ENCODE data around the gene TRPV4. TPM values are rescaled to one million over a fixed set of nuclear protein-coding genes. Genes with fewer than 3 reads are reported as not detected.

The TRPV4 gene
- total RNA-seq, 1 experiment from 2014 or later = 3.1 TPM

DNA sequence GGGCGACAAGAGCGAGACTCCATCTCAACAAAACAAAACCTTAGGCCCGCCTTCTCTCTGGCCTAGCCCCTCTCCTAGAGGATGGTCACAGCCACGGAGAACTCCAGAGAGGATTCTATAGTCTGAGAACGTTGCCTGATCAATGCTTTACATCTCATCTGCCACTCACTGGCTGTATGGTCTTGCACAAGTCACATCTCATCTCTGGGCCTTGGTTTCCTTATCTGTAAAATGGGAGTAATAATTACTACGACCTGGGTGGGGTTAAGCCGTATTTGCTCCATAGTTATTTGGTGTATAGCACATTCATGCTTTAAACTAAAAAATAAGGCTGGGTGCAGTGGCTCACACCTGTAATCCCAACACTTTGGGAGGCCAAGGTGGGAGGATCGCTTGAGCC is 8.5 kb downstream of the TRPV4 start:
- BruUV-seq (replicated peaks) = no TSS peak
- no peak for TF ChIP-seq EZH2 (IDR thresholded peaks at IDR 0.05; ENCODE audit: low read depth)
- TF ChIP-seq, protein P1, sequence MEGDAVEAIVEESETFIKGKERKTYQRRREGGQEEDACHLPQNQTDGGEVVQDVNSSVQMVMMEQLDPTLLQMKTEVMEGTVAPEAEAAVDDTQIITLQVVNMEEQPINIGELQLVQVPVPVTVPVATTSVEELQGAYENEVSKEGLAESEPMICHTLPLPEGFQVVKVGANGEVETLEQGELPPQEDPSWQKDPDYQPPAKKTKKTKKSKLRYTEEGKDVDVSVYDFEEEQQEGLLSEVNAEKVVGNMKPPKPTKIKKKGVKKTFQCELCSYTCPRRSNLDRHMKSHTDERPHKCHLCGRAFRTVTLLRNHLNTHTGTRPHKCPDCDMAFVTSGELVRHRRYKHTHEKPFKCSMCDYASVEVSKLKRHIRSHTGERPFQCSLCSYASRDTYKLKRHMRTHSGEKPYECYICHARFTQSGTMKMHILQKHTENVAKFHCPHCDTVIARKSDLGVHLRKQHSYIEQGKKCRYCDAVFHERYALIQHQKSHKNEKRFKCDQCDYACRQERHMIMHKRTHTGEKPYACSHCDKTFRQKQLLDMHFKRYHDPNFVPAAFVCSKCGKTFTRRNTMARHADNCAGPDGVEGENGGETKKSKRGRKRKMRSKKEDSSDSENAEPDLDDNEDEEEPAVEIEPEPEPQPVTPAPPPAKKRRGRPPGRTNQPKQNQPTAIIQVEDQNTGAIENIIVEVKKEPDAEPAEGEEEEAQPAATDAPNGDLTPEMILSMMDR (conservative IDR thresholded peaks at IDR 0.05) = no peak
- H3K4me2 ChIP-seq = no peak overlapping the region
- H3K4me3 ChIP-seq = no peak overlapping the region
- H3K36me3 ChIP-seq (ENCODE audit: low read depth) = no peaks in the 10 kb centered on the region
- H3K9me2 ChIP-seq (ENCODE audit: insufficient read depth) = no peaks in the 10 kb centered on the region
- no peak overlapping the region for H2AFZ ChIP-seq
- H4K20me1 ChIP-seq (ENCODE audit: insufficient read depth) = no peaks in the 10 kb centered on the region
- no peak for DNase-seq
- no peak overlapping the region for H3K27ac ChIP-seq
- no peaks in the 10 kb centered on the region for H3K79me2 ChIP-seq (ENCODE audit: low read depth)
- H3K27me3 ChIP-seq (ENCODE audit: insufficient read depth, low read depth) = no peaks in the 10 kb centered on the region
- intact Hi-C loops (cut with micrococcal nuclease; ENCODE audit: unreplicated experiment) = no loop called here
- peaks cover 9% of the 10 kb centered on the region for H3F3A ChIP-seq (ENCODE audit: insufficient read depth, low read depth)
- peaks cover 15% of the 10 kb centered on the region for H3K4me1 ChIP-seq (replicated peaks; ENCODE audit: insufficient read depth)
- POLR2A ChIA-PET (ENCODE audit: unreplicated experiment) = no interaction called here
- H3K9me3 ChIP-seq (ENCODE audit: insufficient read depth, low read depth) = no peaks in the 10 kb centered on the region
- CTCF ChIA-PET = interaction anchor here (0.6 kb wide), 1 partner anchor 10 kb away, joined by 11 read pairs; no protein-coding TSS in a partner anchor

DNA sequence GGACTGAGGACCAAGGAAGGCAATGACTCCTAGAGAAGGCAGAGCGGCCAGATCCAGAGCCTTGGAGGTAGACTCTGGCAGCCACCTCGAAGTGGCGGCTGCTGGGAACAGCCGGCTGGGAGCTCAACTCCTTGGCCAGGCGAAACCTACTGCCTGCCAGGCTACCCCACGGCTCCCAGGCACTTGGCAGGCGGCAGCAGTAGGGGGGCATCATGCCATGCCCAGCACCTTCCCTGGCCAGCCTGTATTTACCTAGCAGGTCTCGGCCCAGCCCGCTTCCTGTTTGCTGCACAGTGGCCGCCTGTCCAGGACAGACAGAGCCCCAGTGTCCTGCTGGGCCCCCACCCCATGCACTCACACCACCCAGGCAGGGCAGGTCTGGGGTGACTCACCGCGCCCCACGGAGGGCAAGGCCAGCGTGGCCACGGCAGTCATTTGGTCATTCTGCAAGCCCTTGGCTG is 10.2 kb downstream of the TRPV4 start:
- Histone ChIP-seq H3K4me1 (replicated peaks; ENCODE audit: insufficient read depth) (peaks cover 26% of the 10 kb centered on the region), H3K4me3 (no peak overlapping the region), H3K36me3 (ENCODE audit: low read depth) (no peaks in the 10 kb centered on the region), H3F3A (ENCODE audit: insufficient read depth, low read depth) (peaks cover 18% of the 10 kb centered on the region), H3K27me3 (ENCODE audit: insufficient read depth, low read depth) (no peaks in the 10 kb centered on the region), H2AFZ (no peak overlapping the region), H3K9me2 (ENCODE audit: insufficient read depth) (no peaks in the 10 kb centered on the region), H3K4me2 (peak overlapping the region; percentile 45), H3K79me2 (ENCODE audit: low read depth) (no peaks in the 10 kb centered on the region), H3K9me3 (ENCODE audit: insufficient read depth, low read depth) (no peaks in the 10 kb centered on the region), H4K20me1 (ENCODE audit: insufficient read depth) (no peaks in the 10 kb centered on the region), H3K27ac (no peak overlapping the region)
- peak; percentile 41 to 79 for DNase-seq
- POLR2A ChIA-PET (ENCODE audit: unreplicated experiment) = interaction anchor here (0.6 kb wide), 1 partner anchor 260 kb away, joined by 3 read pairs; no protein-coding TSS in a partner anchor
- BruUV-seq (replicated peaks) = no TSS peak
- intact Hi-C loops (cut with micrococcal nuclease; ENCODE audit: unreplicated experiment) = loop anchor here (2.0 kb wide), 1 partner anchor 18 kb away; no protein-coding TSS in a partner anchor
- CTCF ChIA-PET = interaction anchor here (0.5 kb wide), 1 partner anchor 1110 kb away, joined by 3 read pairs; no protein-coding TSS in a partner anchor
- no peak for TF ChIP-seq EZH2 (IDR thresholded peaks at IDR 0.05; ENCODE audit: low read depth)
- TF ChIP-seq, protein P1 (conservative IDR thresholded peaks at IDR 0.05) = no peak

DNA sequence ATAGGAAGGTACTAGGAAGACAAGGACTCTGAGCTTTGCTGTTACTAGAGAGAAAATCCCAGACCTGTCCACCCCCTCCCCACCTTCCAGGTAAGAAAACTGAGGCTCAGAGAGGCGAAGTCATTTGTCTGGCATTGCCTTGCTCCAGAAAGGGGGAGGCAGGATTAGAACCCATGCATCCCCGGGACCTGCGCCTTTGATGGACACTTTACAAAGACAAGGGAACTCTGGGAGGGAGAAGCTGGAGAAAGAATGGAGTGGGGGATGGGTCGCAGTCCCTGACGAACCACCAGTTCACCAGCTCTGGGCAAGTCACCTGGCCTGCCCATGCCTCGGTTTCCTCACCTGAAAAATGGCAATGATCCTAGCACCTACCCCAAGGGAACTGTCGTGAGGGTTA is 10.8 kb downstream of the TRPV4 start:
- Histone ChIP-seq H3K36me3 (ENCODE audit: low read depth) (no peaks in the 10 kb centered on the region), H2AFZ (no peak overlapping the region), H3K27me3 (ENCODE audit: insufficient read depth, low read depth) (no peaks in the 10 kb centered on the region), H3K27ac (no peak overlapping the region), H4K20me1 (ENCODE audit: insufficient read depth) (no peaks in the 10 kb centered on the region), H3K4me2 (peak overlapping the region; percentile 45), H3K4me3 (no peak overlapping the region), H3K4me1 (replicated peaks; ENCODE audit: insufficient read depth) (peaks cover 26% of the 10 kb centered on the region), H3F3A (ENCODE audit: insufficient read depth, low read depth) (peaks cover 18% of the 10 kb centered on the region), H3K79me2 (ENCODE audit: low read depth) (no peaks in the 10 kb centered on the region), H3K9me3 (ENCODE audit: insufficient read depth, low read depth) (no peaks in the 10 kb centered on the region), H3K9me2 (ENCODE audit: insufficient read depth) (no peaks in the 10 kb centered on the region)
- no peak for TF ChIP-seq EZH2 (IDR thresholded peaks at IDR 0.05; ENCODE audit: low read depth)
- TF ChIP-seq, protein P1 (conservative IDR thresholded peaks at IDR 0.05) = no peak
- no TSS peak for BruUV-seq (replicated peaks)
- no peak for DNase-seq
- ChIA-PET POLR2A (ENCODE audit: unreplicated experiment) (interaction anchor here (0.6 kb wide), 1 partner anchor 260 kb away, joined by 3 read pairs; no protein-coding TSS in a partner anchor), CTCF (interaction anchor here (0.5 kb wide), 1 partner anchor 1111 kb away, joined by 3 read pairs; no protein-coding TSS in a partner anchor)
- intact Hi-C loops (cut with micrococcal nuclease; ENCODE audit: unreplicated experiment) = loop anchor here (2.0 kb wide), 1 partner anchor 18 kb away; no protein-coding TSS in a partner anchor

Data from PC-9 (cell line).